Hepatocyte (in vitro differentiated cells): ENCODE results near the gene TRIM59. TPM values are rescaled to one million over a fixed set of nuclear protein-coding genes. Genes with fewer than 3 reads are reported as not detected.

Experiments
- DNase-seq: peaks from one replicate; pipeline ENCODE4 v3.0.0-alpha.2; 2016; ENCODE audit warnings: low spot score
- H2AFZ ChIP-seq: fragments of 200-600 bp; sonication (generic); 2 replicates; pipeline ENCODE4 v1.6.0; 2016; ENCODE audit warnings: antibody characterized with exemption, mild to moderate bottlenecking
- H3K27ac ChIP-seq: fragments of 200-600 bp; sonication (generic); 2 replicates; pipeline ENCODE4 v1.5.1; 2016; ENCODE audit warnings: mild to moderate bottlenecking
- H3K27me3 ChIP-seq: fragments of 200-600 bp; sonication (generic); 2 replicates; pipeline ENCODE4 v1.6.1; 2016
- H3K36me3 ChIP-seq: fragments of 200-600 bp; sonication (generic); replicated peaks from 2 replicates; pipeline ENCODE4 v1.5.1; 2016; ENCODE audit warnings: low read depth; ENCODE audit not compliant: insufficient read depth
- H3K4me1 ChIP-seq: fragments of 200-600 bp; sonication (generic); 2 replicates; pipeline ENCODE4 v1.5.1; 2016; ENCODE audit warnings: mild to moderate bottlenecking, moderate library complexity; ENCODE audit not compliant: insufficient read depth
- H3K4me2 ChIP-seq: fragments of 200-600 bp; sonication (generic); 2 replicates; pipeline ENCODE4 v1.6.0; 2016
- H3K4me3 ChIP-seq: fragments of 200-600 bp; sonication (generic); 2 replicates; pipeline ENCODE4 v1.5.1; 2016; ENCODE audit warnings: mild to moderate bottlenecking
- H3K79me2 ChIP-seq: fragments of 200-600 bp; sonication (generic); 2 replicates; pipeline ENCODE4 v1.6.0; 2017; ENCODE audit warnings: mild to moderate bottlenecking
- H3K9me2 ChIP-seq: fragments of 200-600 bp; sonication (generic); replicated peaks from 2 replicates; pipeline ENCODE4 v1.6.0; 2017; ENCODE audit warnings: mild to moderate bottlenecking; ENCODE audit not compliant: insufficient read depth
- H3K9me3 ChIP-seq: fragments of 200-600 bp; sonication (generic); 2 replicates; pipeline ENCODE4 v1.5.1; 2016; ENCODE audit warnings: low read depth, mild to moderate bottlenecking
- H4K20me1 ChIP-seq: fragments of 200-600 bp; sonication (generic); 2 replicates; pipeline ENCODE4 v1.6.0; 2016; ENCODE audit warnings: mild to moderate bottlenecking; ENCODE audit not compliant: insufficient read depth, poor library complexity, severe bottlenecking
- EZH2 ChIP-seq: fragments of 200-600 bp; sonication (generic); IDR thresholded peaks from 2 replicates; pipeline ENCODE4 v1.6.1; 2016; ENCODE audit warnings: antibody characterized with exemption, mild to moderate bottlenecking, borderline replicate concordance
- EZH2phosphoT487 ChIP-seq: fragments of 200-600 bp; sonication (generic); IDR thresholded peaks from one replicate; pipeline ENCODE4 v1.6.1; 2018; ENCODE audit warnings: antibody characterized with exemption, mild to moderate bottlenecking, low read depth, moderate library complexity; ENCODE audit not compliant: unreplicated experiment, severe bottlenecking
- WGBS: methylation state at CpG from one replicate; pipeline ENCODE4 v1.1.6; 2016; ENCODE audit warnings: low lambda C conversion rate; ENCODE audit errors: missing lambda C conversion rate; 5-methylcytosine and 5-hydroxymethylcytosine counted together
- polyA plus RNA-seq: library from polyadenylated mRNA; unstranded; fragments of >200 nt; fragmentation: Nextera tagmentation; extraction: Ambion mirVana; gene quantifications from 2 replicates; pipeline ENCODE4 v1.2.1, GENCODE V29; 2016
- total RNA-seq: library from RNA; depleted of rRNA; stranded (reverse); fragments of >200 nt; gene quantifications from 2 replicates; pipeline ENCODE4 v1.2.3, GENCODE V29; 2014
- TF ChIP-seq, protein P1 (sequence below): fragments of 200-600 bp; sonication (generic); IDR thresholded peaks from 2 replicates; pipeline ENCODE4 v1.5.1; 2016; ENCODE audit warnings: antibody characterized with exemption, mild to moderate bottlenecking; ENCODE audit not compliant: poor library complexity

TRIM59 gene
- total and polyA plus RNA-seq, 2 experiments from 2014 or later: 6.4 to 14.0 TPM

- Histone ChIP-seq H3K4me1 (no peaks in the 10 kb centered on the region), H2AFZ (no peak overlapping the region), H3K9me2 (no peaks in the 10 kb centered on the region), H3K4me3 (no peak overlapping the region), H3K9me3 (no peaks in the 10 kb centered on the region), H3K79me2 (no peaks in the 10 kb centered on the region), H3K36me3 (no peaks in the 10 kb centered on the region), H4K20me1 (no peaks in the 10 kb centered on the region), H3K27ac (no peak overlapping the region), H3K4me2 (no peak overlapping the region), H3K27me3 (no peaks in the 10 kb centered on the region)
- no peak for DNase-seq
- TF ChIP-seq EZH2phosphoT487 (no peak), EZH2 (no peak)
- TF ChIP-seq, protein P1, sequence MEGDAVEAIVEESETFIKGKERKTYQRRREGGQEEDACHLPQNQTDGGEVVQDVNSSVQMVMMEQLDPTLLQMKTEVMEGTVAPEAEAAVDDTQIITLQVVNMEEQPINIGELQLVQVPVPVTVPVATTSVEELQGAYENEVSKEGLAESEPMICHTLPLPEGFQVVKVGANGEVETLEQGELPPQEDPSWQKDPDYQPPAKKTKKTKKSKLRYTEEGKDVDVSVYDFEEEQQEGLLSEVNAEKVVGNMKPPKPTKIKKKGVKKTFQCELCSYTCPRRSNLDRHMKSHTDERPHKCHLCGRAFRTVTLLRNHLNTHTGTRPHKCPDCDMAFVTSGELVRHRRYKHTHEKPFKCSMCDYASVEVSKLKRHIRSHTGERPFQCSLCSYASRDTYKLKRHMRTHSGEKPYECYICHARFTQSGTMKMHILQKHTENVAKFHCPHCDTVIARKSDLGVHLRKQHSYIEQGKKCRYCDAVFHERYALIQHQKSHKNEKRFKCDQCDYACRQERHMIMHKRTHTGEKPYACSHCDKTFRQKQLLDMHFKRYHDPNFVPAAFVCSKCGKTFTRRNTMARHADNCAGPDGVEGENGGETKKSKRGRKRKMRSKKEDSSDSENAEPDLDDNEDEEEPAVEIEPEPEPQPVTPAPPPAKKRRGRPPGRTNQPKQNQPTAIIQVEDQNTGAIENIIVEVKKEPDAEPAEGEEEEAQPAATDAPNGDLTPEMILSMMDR: no peak
- WGBS: 100% methylated on average over 2 of the region's 2 CpGs
Measured at GRCh38 chr3:160475884-160476283, 26.3 kb upstream of the TRIM59 start.

GRCh38 chr3:160475153-160475552, 25.6 kb upstream of the TRIM59 start:
- no peak overlapping the region for H3K4me2 ChIP-seq

DNA sequence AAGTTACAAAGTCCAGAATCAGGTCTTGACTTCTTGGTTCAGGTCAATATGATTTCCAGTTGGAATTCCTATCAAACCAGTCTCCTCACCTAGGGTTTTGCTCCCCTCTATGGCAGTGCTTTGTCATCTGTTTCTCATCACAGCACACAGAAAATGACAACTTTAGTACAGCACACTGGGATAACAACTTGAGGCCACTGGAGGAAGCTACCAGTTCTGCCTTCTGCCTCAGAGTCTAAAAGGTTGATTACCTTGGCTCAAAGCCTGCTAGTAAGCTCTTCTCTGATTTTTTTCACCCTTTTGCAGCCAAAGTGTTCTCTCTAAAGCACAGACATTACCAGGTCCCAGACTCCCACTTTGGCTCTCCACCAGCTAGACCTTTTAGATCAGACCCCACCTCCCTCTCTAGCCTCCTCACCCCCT, 24.8 kb upstream of the TRIM59 start:
- no peak for TF ChIP-seq EZH2
- TF ChIP-seq, protein P1: no peak
- TF ChIP-seq EZH2phosphoT487: no peak
- no peak for DNase-seq
- Histone ChIP-seq H2AFZ (no peak overlapping the region), H3K4me1 (no peaks in the 10 kb centered on the region), H3K27ac (no peak overlapping the region), H3K4me2 (no peak overlapping the region), H3K9me2 (no peaks in the 10 kb centered on the region), H3K9me3 (no peaks in the 10 kb centered on the region), H3K36me3 (no peaks in the 10 kb centered on the region), H3K27me3 (no peaks in the 10 kb centered on the region), H3K79me2 (no peaks in the 10 kb centered on the region), H4K20me1 (no peaks in the 10 kb centered on the region), H3K4me3 (no peak overlapping the region)

More at GRCh38 chr3:160475153-160475552, 25.6 kb upstream of the TRIM59 start:
- Histone ChIP-seq H3K9me2 (no peaks in the 10 kb centered on the region), H3K4me1 (no peaks in the 10 kb centered on the region), H4K20me1 (no peaks in the 10 kb centered on the region), H3K27me3 (no peaks in the 10 kb centered on the region), H3K36me3 (no peaks in the 10 kb centered on the region), H3K4me3 (no peak overlapping the region), H3K27ac (no peak overlapping the region), H3K79me2 (no peaks in the 10 kb centered on the region), H2AFZ (no peak overlapping the region), H3K9me3 (no peaks in the 10 kb centered on the region)
- no peak for DNase-seq
- WGBS: 93% methylated on average over 2 of the region's 2 CpGs
- TF ChIP-seq EZH2: no peak
- TF ChIP-seq, protein P1: no peak
- no peak for TF ChIP-seq EZH2phosphoT487

DNA sequence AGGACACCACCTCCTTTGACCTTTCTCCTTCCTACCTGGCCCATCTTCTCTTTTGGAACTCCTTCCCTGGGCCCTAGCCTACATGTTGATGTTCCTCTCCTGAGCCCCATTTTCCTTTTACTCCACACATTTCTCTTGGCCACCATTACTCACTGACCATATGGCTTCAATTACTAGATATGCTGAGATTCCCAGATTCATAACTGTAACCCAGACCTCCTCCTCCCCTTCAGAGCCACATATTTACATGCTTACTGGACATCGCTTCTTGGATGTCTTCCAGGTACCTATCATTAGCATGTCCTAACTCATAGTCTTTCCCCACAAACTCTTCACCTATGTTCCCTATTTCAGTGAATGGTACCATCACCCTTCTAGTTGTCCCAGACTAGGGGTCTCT, 24.4 kb upstream of the TRIM59 start:
- H2AFZ ChIP-seq: no peak overlapping the region
- 80% methylated on average over 1 of the region's 1 CpG for WGBS

More for the DNA sequence above, 24.4 kb upstream of the TRIM59 start:
- TF ChIP-seq EZH2phosphoT487 (no peak), EZH2 (no peak)
- TF ChIP-seq, protein P1: no peak
- no peak overlapping the region for H3K4me3 ChIP-seq
- no peaks in the 10 kb centered on the region for H3K36me3 ChIP-seq
- no peak overlapping the region for H3K27ac ChIP-seq
- DNase-seq: no peak
- H3K27me3 ChIP-seq: no peaks in the 10 kb centered on the region
- H4K20me1 ChIP-seq: no peaks in the 10 kb centered on the region
- no peaks in the 10 kb centered on the region for H3K79me2 ChIP-seq
- H3K9me2 ChIP-seq: no peaks in the 10 kb centered on the region
- no peak overlapping the region for H3K4me2 ChIP-seq
- H3K9me3 ChIP-seq: no peaks in the 10 kb centered on the region
- H3K4me1 ChIP-seq: no peaks in the 10 kb centered on the region
